HCT116 (cell line): ENCODE measurements around the gene RUNX2.

Experiments used
- CBX3 ChIP-seq: IDR thresholded peaks from 2 replicates; pipeline ENCODE4 v1.6.1; 2012; ENCODE audit warnings: low read depth
- POLR2A ChIP-seq: IDR thresholded peaks from 2 replicates; pipeline ENCODE4 v1.7.0; 2011; ENCODE audit warnings: borderline replicate concordance; ENCODE audit not compliant: insufficient read depth, insufficient read length; ENCODE audit errors: extremely low read depth
- POLR2AphosphoS5 ChIP-seq: IDR thresholded peaks from 2 replicates; pipeline ENCODE4 v1.6.1; 2011; ENCODE audit warnings: mild to moderate bottlenecking, low read depth, low read length, moderate library complexity
- RAD21 ChIP-seq: IDR thresholded peaks from 2 replicates; pipeline ENCODE4 v1.6.1; 2012; ENCODE audit warnings: low read depth, mild to moderate bottlenecking
- TF ChIP-seq, protein P1 (sequence below), 3 experiments: fragments of 200-600 bp in 1 of 3; sonication (generic) in 1 of 3; IDR thresholded peaks in 2 of 3; conservative IDR thresholded peaks in 1 of 3; 2 replicates each; pipeline ENCODE4 v1.5.1; 2012 to 2017; ENCODE audit warnings: low read depth in 2 of 3, low read length in 2 of 3, antibody characterized with exemption in 1 of 3, borderline replicate concordance in 1 of 3, control low read depth in 1 of 3, mild to moderate bottlenecking in 1 of 3, mixed read lengths in 1 of 3, mixed run types in 1 of 3, moderate library complexity in 1 of 3; ENCODE audit not compliant: insufficient read depth in 1 of 3
- TF ChIP-seq, protein P2 (sequence below): IDR thresholded peaks from 2 replicates; pipeline ENCODE4 v1.6.1; 2012; ENCODE audit warnings: low read depth
- TF ChIP-seq, protein P3 (sequence below): IDR thresholded peaks from 2 replicates; pipeline ENCODE4 v1.6.1; 2011; ENCODE audit warnings: mild to moderate bottlenecking, low read length, moderate library complexity; ENCODE audit not compliant: insufficient replicate concordance; ENCODE audit errors: extremely low read depth

DNA sequence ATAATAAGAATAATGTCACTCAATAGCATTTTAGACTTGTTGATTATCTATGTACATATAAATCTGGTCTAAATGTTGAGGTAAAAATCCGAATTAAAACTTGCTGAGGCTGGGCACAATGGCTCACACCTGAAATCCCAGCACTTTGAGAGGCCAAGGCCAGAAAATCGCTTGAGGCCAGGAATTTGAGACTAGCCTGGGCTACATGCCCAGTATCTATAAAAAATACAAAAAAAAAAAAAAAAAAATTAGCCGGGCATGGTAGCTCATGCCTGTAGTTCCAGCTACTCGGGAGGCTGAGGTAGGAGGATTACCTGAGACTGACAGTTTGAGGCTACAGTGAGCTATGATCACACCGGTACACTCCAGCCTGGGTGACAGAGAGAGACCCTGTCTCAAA is 83.8 kb downstream of the RUNX2 start:
- TF ChIP-seq CBX3: no peak
- TF ChIP-seq, protein P1, sequence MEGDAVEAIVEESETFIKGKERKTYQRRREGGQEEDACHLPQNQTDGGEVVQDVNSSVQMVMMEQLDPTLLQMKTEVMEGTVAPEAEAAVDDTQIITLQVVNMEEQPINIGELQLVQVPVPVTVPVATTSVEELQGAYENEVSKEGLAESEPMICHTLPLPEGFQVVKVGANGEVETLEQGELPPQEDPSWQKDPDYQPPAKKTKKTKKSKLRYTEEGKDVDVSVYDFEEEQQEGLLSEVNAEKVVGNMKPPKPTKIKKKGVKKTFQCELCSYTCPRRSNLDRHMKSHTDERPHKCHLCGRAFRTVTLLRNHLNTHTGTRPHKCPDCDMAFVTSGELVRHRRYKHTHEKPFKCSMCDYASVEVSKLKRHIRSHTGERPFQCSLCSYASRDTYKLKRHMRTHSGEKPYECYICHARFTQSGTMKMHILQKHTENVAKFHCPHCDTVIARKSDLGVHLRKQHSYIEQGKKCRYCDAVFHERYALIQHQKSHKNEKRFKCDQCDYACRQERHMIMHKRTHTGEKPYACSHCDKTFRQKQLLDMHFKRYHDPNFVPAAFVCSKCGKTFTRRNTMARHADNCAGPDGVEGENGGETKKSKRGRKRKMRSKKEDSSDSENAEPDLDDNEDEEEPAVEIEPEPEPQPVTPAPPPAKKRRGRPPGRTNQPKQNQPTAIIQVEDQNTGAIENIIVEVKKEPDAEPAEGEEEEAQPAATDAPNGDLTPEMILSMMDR (IDR thresholded peaks at IDR 0.05 in 2 of 3, conservative IDR thresholded peaks at IDR 0.05 in 1 of 3; ENCODE audit: borderline replicate concordance in 1 of 3, insufficient read depth in 1 of 3, low read depth in 2 of 3, low read length in 2 of 3): no peak
- no peak for TF ChIP-seq RAD21
- TF ChIP-seq, protein P2, sequence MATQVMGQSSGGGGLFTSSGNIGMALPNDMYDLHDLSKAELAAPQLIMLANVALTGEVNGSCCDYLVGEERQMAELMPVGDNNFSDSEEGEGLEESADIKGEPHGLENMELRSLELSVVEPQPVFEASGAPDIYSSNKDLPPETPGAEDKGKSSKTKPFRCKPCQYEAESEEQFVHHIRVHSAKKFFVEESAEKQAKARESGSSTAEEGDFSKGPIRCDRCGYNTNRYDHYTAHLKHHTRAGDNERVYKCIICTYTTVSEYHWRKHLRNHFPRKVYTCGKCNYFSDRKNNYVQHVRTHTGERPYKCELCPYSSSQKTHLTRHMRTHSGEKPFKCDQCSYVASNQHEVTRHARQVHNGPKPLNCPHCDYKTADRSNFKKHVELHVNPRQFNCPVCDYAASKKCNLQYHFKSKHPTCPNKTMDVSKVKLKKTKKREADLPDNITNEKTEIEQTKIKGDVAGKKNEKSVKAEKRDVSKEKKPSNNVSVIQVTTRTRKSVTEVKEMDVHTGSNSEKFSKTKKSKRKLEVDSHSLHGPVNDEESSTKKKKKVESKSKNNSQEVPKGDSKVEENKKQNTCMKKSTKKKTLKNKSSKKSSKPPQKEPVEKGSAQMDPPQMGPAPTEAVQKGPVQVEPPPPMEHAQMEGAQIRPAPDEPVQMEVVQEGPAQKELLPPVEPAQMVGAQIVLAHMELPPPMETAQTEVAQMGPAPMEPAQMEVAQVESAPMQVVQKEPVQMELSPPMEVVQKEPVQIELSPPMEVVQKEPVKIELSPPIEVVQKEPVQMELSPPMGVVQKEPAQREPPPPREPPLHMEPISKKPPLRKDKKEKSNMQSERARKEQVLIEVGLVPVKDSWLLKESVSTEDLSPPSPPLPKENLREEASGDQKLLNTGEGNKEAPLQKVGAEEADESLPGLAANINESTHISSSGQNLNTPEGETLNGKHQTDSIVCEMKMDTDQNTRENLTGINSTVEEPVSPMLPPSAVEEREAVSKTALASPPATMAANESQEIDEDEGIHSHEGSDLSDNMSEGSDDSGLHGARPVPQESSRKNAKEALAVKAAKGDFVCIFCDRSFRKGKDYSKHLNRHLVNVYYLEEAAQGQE: no peak
- TF ChIP-seq POLR2AphosphoS5: no peak
- TF ChIP-seq, protein P3, sequence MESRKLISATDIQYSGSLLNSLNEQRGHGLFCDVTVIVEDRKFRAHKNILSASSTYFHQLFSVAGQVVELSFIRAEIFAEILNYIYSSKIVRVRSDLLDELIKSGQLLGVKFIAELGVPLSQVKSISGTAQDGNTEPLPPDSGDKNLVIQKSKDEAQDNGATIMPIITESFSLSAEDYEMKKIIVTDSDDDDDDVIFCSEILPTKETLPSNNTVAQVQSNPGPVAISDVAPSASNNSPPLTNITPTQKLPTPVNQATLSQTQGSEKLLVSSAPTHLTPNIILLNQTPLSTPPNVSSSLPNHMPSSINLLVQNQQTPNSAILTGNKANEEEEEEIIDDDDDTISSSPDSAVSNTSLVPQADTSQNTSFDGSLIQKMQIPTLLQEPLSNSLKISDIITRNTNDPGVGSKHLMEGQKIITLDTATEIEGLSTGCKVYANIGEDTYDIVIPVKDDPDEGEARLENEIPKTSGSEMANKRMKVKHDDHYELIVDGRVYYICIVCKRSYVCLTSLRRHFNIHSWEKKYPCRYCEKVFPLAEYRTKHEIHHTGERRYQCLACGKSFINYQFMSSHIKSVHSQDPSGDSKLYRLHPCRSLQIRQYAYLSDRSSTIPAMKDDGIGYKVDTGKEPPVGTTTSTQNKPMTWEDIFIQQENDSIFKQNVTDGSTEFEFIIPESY: no peak
- no peak for TF ChIP-seq POLR2A
